ENCODE data around the gene VEZT. TPM values are rescaled to one million over a fixed set of nuclear protein-coding genes. Genes with fewer than 3 reads are reported as not detected.

VEZT gene
- total and polyA plus RNA-seq, 3 experiments from 2014 or later: 25.7 to 53.6 (median 46.8) TPM

- Histone ChIP-seq H3K4me3 (ENCODE audit: low read length) (no peak overlapping the region), H3K4me1 (ENCODE audit: insufficient read depth, low read length) (no peaks in the 10 kb centered on the region), H3K27ac (ENCODE audit: low read depth, low read length) (no peak overlapping the region), H3K9me3 (ENCODE audit: low read length) (no peaks in the 10 kb centered on the region), H3K36me3 (ENCODE audit: insufficient read depth, low read length) (no peaks in the 10 kb centered on the region), H3K27me3 (ENCODE audit: insufficient read depth, low read length, poor library complexity, severe bottlenecking) (no peaks in the 10 kb centered on the region)
- Mint-ChIP-seq H3K27me3 (peaks cover 0 to 3% of the 10 kb centered on the region in 2 donors), H3K4me3 (no peak overlapping the region), H3K27ac (no peak overlapping the region), H3K9me3 (no peaks in the 10 kb centered on the region), H3K4me1 (no peaks in the 10 kb centered on the region), H3K36me3 (no peaks in the 10 kb centered on the region)
- ChIA-PET POLR2A (interaction anchor here (0.7 kb wide), 1 partner anchor 54 kb away, joined by 7 read pairs; no protein-coding TSS in a partner anchor), CTCF (no interaction called here)
- no peak for DNase-seq
These were observed 36.5 kb upstream of the VEZT start for GRCh38 chr12:95181103-95181502.

GRCh38 chr12:95182868-95183415, 34.7 kb upstream of the VEZT start:
- Histone ChIP-seq H3K27ac (ENCODE audit: low read depth, low read length) (no peak overlapping the region), H3K9me3 (ENCODE audit: low read length) (no peaks in the 10 kb centered on the region), H3K36me3 (ENCODE audit: insufficient read depth, low read length) (no peaks in the 10 kb centered on the region), H3K4me1 (ENCODE audit: insufficient read depth, low read length) (no peaks in the 10 kb centered on the region), H3K4me3 (ENCODE audit: low read length) (no peak overlapping the region), H3K27me3 (ENCODE audit: insufficient read depth, low read length, poor library complexity, severe bottlenecking) (no peaks in the 10 kb centered on the region)
- POLR2A ChIA-PET: no interaction called here
- no peak for DNase-seq
- Mint-ChIP-seq H3K27ac (no peak overlapping the region), H3K36me3 (no peaks in the 10 kb centered on the region), H3K9me3 (no peaks in the 10 kb centered on the region), H3K4me3 (no peak overlapping the region), H3K4me1 (no peaks in the 10 kb centered on the region), H3K27me3 (peaks cover 0 to 3% of the 10 kb centered on the region in 2 donors)
- CTCF ChIA-PET: no interaction called here

- Histone ChIP-seq H3K36me3 (ENCODE audit: insufficient read depth, low read length) (no peaks in the 10 kb centered on the region), H3K27me3 (ENCODE audit: insufficient read depth, low read length, poor library complexity, severe bottlenecking) (no peaks in the 10 kb centered on the region), H3K27ac (ENCODE audit: low read depth, low read length) (no peak overlapping the region), H3K4me1 (ENCODE audit: insufficient read depth, low read length) (no peaks in the 10 kb centered on the region), H3K4me3 (ENCODE audit: low read length) (no peak overlapping the region), H3K9me3 (ENCODE audit: low read length) (no peaks in the 10 kb centered on the region)
- Mint-ChIP-seq H3K9me3 (no peaks in the 10 kb centered on the region), H3K36me3 (no peaks in the 10 kb centered on the region), H3K27ac (no peak overlapping the region), H3K27me3 (no peaks in the 10 kb centered on the region), H3K4me3 (no peak overlapping the region), H3K4me1 (no peaks in the 10 kb centered on the region)
- POLR2A ChIA-PET: no interaction called here
- CTCF ChIA-PET: no interaction called here
- DNase-seq: no peak
These were observed 33.5 kb upstream of the VEZT start for GRCh38 chr12:95184121-95184520.

GRCh38 chr12:95185072-95185471, 32.5 kb upstream of the VEZT start:
- Mint-ChIP-seq H3K36me3 (no peaks in the 10 kb centered on the region), H3K4me1 (no peaks in the 10 kb centered on the region), H3K27ac (no peak overlapping the region), H3K4me3 (no peak overlapping the region), H3K27me3 (no peaks in the 10 kb centered on the region), H3K9me3 (no peaks in the 10 kb centered on the region)
- no peak for DNase-seq
- Histone ChIP-seq H3K4me1 (ENCODE audit: insufficient read depth, low read length) (no peaks in the 10 kb centered on the region), H3K4me3 (ENCODE audit: low read length) (no peak overlapping the region), H3K27ac (ENCODE audit: low read depth, low read length) (no peak overlapping the region), H3K9me3 (ENCODE audit: low read length) (no peaks in the 10 kb centered on the region), H3K27me3 (ENCODE audit: insufficient read depth, low read length, poor library complexity, severe bottlenecking) (no peaks in the 10 kb centered on the region), H3K36me3 (ENCODE audit: insufficient read depth, low read length) (no peaks in the 10 kb centered on the region)
- CTCF ChIA-PET: no interaction called here
- POLR2A ChIA-PET: no interaction called here

- Histone ChIP-seq H3K27me3 (ENCODE audit: insufficient read depth, low read length, poor library complexity, severe bottlenecking) (no peaks in the 10 kb centered on the region), H3K9me3 (ENCODE audit: low read length) (no peaks in the 10 kb centered on the region), H3K36me3 (ENCODE audit: insufficient read depth, low read length) (no peaks in the 10 kb centered on the region), H3K4me1 (ENCODE audit: insufficient read depth, low read length) (no peaks in the 10 kb centered on the region), H3K27ac (ENCODE audit: low read depth, low read length) (no peak overlapping the region), H3K4me3 (ENCODE audit: low read length) (no peak overlapping the region)
- Mint-ChIP-seq H3K9me3 (no peaks in the 10 kb centered on the region), H3K36me3 (no peaks in the 10 kb centered on the region), H3K27ac (no peak overlapping the region), H3K4me1 (no peaks in the 10 kb centered on the region), H3K27me3 (no peaks in the 10 kb centered on the region), H3K4me3 (no peak overlapping the region)
- DNase-seq: no peak
- ChIA-PET POLR2A (no interaction called here), CTCF (no interaction called here)
These were observed 31.8 kb upstream of the VEZT start for GRCh38 chr12:95185854-95186253.

GRCh38 chr12:95187865-95188415, 29.7 kb upstream of the VEZT start:
- H3K4me1 Mint-ChIP-seq: no peaks in the 10 kb centered on the region
- H3K27me3 ChIP-seq (ENCODE audit: insufficient read depth, low read length, poor library complexity, severe bottlenecking): no peaks in the 10 kb centered on the region
- H3K36me3 ChIP-seq (ENCODE audit: insufficient read depth, low read length): no peaks in the 10 kb centered on the region
- H3K36me3 Mint-ChIP-seq: no peaks in the 10 kb centered on the region
- ChIA-PET POLR2A (no interaction called here), CTCF (interaction anchor here (1.0 to 1.1 kb wide), 2 partner anchors 11 to 346 kb away, joined by 3 read pairs; no protein-coding TSS in a partner anchor)
- no peak for DNase-seq
- H3K27ac Mint-ChIP-seq: no peak overlapping the region
- H3K9me3 ChIP-seq (ENCODE audit: low read length): no peaks in the 10 kb centered on the region
- H3K9me3 Mint-ChIP-seq: no peaks in the 10 kb centered on the region
- no peaks in the 10 kb centered on the region for H3K27me3 Mint-ChIP-seq
- H3K4me3 ChIP-seq (ENCODE audit: low read length): no peak overlapping the region
- no peak overlapping the region for H3K27ac ChIP-seq (ENCODE audit: low read depth, low read length)
- H3K4me3 Mint-ChIP-seq: no peak overlapping the region
- H3K4me1 ChIP-seq (ENCODE audit: insufficient read depth, low read length): no peaks in the 10 kb centered on the region

GRCh38 chr12:95191060-95191696, 26.4 kb upstream of the VEZT start:
- Mint-ChIP-seq H3K9me3 (no peaks in the 10 kb centered on the region), H3K27ac (no peak overlapping the region), H3K4me3 (no peak overlapping the region), H3K4me1 (no peaks in the 10 kb centered on the region), H3K36me3 (no peaks in the 10 kb centered on the region), H3K27me3 (peaks cover 0 to 5% of the 10 kb centered on the region in 2 donors)
- ChIA-PET CTCF (no interaction called here), POLR2A (no interaction called here)
- H3K27me3 ChIP-seq (ENCODE audit: insufficient read depth, low read length, poor library complexity, severe bottlenecking): no peaks in the 10 kb centered on the region
- no peaks in the 10 kb centered on the region for H3K4me1 ChIP-seq (ENCODE audit: insufficient read depth, low read length)
- no peaks in the 10 kb centered on the region for H3K9me3 ChIP-seq (ENCODE audit: low read length)
- H3K27ac ChIP-seq (ENCODE audit: low read depth, low read length): no peak overlapping the region
- DNase-seq: no peak
- H3K4me3 ChIP-seq (ENCODE audit: low read length): no peak overlapping the region
- H3K36me3 ChIP-seq (ENCODE audit: insufficient read depth, low read length): no peaks in the 10 kb centered on the region

GRCh38 chr12:95192271-95192670, 25.3 kb upstream of the VEZT start:
- H3K27ac ChIP-seq (ENCODE audit: low read depth, low read length): no peak overlapping the region
- no peaks in the 10 kb centered on the region for H3K36me3 Mint-ChIP-seq
- no peaks in the 10 kb centered on the region for H3K4me1 Mint-ChIP-seq
- H3K9me3 ChIP-seq (ENCODE audit: low read length): no peaks in the 10 kb centered on the region
- no peak for DNase-seq
- peaks cover 0 to 5% of the 10 kb centered on the region in 2 donors for H3K27me3 Mint-ChIP-seq
- H3K4me3 ChIP-seq (ENCODE audit: low read length): no peak overlapping the region
- ChIA-PET POLR2A (no interaction called here), CTCF (no interaction called here)
- no peaks in the 10 kb centered on the region for H3K27me3 ChIP-seq (ENCODE audit: insufficient read depth, low read length, poor library complexity, severe bottlenecking)
- no peaks in the 10 kb centered on the region for H3K4me1 ChIP-seq (ENCODE audit: insufficient read depth, low read length)
- H3K4me3 Mint-ChIP-seq: no peak overlapping the region
- no peaks in the 10 kb centered on the region for H3K9me3 Mint-ChIP-seq
- no peaks in the 10 kb centered on the region for H3K36me3 ChIP-seq (ENCODE audit: insufficient read depth, low read length)
- no peak overlapping the region for H3K27ac Mint-ChIP-seq
